PC-3 (cell line): ENCODE data around the gene JADE1. TPM values are rescaled to one million over a fixed set of nuclear protein-coding genes. Genes with fewer than 3 reads are reported as not detected.

ENCODE experiments used
- ATAC-seq: fragments of 200-7000 bp; cut with Tn5 transposase; 2 replicates; pipeline ENCODE4 v1.9.1; 2020; ENCODE audit warnings: mild to moderate bottlenecking, moderate library complexity
- BruUV-seq: library from RNA; stranded (reverse); fragments of 400-500 nt; replicated peaks from 2 replicates; lab custom pipeline; 2021; lab: Mats Ljungman, UMichigan
- CTCF ChIA-PET: fragments of 300-600 bp; sonication (Branson Sonifier 250); formaldehyde crosslinking; loops from one replicate; lab custom pipeline; 2022; ENCODE audit warnings: antibody characterized with exemption; lab: Charles Lee
- POLR2A ChIA-PET: fragments of 300-600 bp; sonication (Branson Sonifier 250); formaldehyde crosslinking; loops from one replicate; lab custom pipeline; 2022; ENCODE audit warnings: antibody characterized with exemption; ENCODE audit not compliant: unreplicated experiment; lab: Charles Lee
- DNase-seq: peaks from one replicate; pipeline ENCODE4 v3.0.0-alpha.2; 2015
- H2AFZ ChIP-seq: fragments of 300-600 bp; sonication (generic); 2 replicates; pipeline ENCODE4 v1.6.0; 2016; ENCODE audit warnings: antibody characterized with exemption, low read length
- H3F3A ChIP-seq: fragments of 300-600 bp; sonication (generic); one replicate; pipeline ENCODE4 v1.6.0; 2017; ENCODE audit warnings: antibody characterized with exemption, low read length, control low read depth, mild to moderate bottlenecking; ENCODE audit not compliant: unreplicated experiment
- H3K27ac ChIP-seq: fragments of 300-600 bp; sonication (generic); 2 replicates; pipeline ENCODE4 v1.5.1; 2016; ENCODE audit warnings: mild to moderate bottlenecking, low read length
- H3K27me3 ChIP-seq: fragments of 300-600 bp; sonication (generic); 2 replicates; pipeline ENCODE4 v1.6.1; 2016; ENCODE audit warnings: low read length, mixed read lengths
- H3K36me3 ChIP-seq: fragments of 300-600 bp; sonication (generic); 2 replicates; pipeline ENCODE4 v1.6.1; 2016; ENCODE audit warnings: low read depth, mixed run types, low read length, mixed read lengths
- H3K4me1 ChIP-seq: fragments of 300-600 bp; sonication (generic); 2 replicates; pipeline ENCODE4 v1.5.1; 2016; ENCODE audit warnings: low read length; ENCODE audit not compliant: insufficient read depth
- H3K4me2 ChIP-seq: fragments of 300-600 bp; sonication (generic); 2 replicates; pipeline ENCODE4 v1.6.0; 2016; ENCODE audit warnings: low read length
- H3K4me3 ChIP-seq: fragments of 300-600 bp; sonication (generic); 2 replicates; pipeline ENCODE4 v1.5.1; 2016; ENCODE audit warnings: mild to moderate bottlenecking, low read length, mixed read lengths
- H3K79me2 ChIP-seq: fragments of 300-600 bp; sonication (generic); 2 replicates; pipeline ENCODE4 v1.6.1; 2017; ENCODE audit warnings: low read length, mixed read lengths
- H3K9ac ChIP-seq: fragments of 300-600 bp; sonication (generic); 2 replicates; pipeline ENCODE4 v1.6.0; 2016; ENCODE audit warnings: mild to moderate bottlenecking, low read length
- H3K9me2 ChIP-seq: fragments of 300-600 bp; sonication (generic); replicated peaks from 2 replicates; pipeline ENCODE4 v1.6.1; 2016; ENCODE audit warnings: mixed run types, low read length, mixed read lengths
- H3K9me3 ChIP-seq: fragments of 300-600 bp; sonication (generic); 2 replicates; pipeline ENCODE4 v1.6.1; 2016; ENCODE audit warnings: low read length, mixed read lengths
- H4K20me1 ChIP-seq: fragments of 300-600 bp; sonication (generic); 2 replicates; pipeline ENCODE4 v1.6.1; 2016; ENCODE audit warnings: low read length, mixed read lengths
- CTCF ChIP-seq: fragments of 300-600 bp; sonication (generic); conservative IDR thresholded peaks from 2 replicates; pipeline ENCODE4 v1.5.1; 2017; ENCODE audit warnings: antibody characterized with exemption, low read depth, mild to moderate bottlenecking, low read length
- EZH2 ChIP-seq: fragments of 300-600 bp; sonication (generic); IDR thresholded peaks from one replicate; pipeline ENCODE4 v1.6.1; 2017; ENCODE audit warnings: antibody characterized with exemption, mild to moderate bottlenecking, low read length; ENCODE audit not compliant: unreplicated experiment
- EZH2phosphoT487 ChIP-seq: fragments of 300-600 bp; sonication (generic); IDR thresholded peaks from 2 replicates; pipeline ENCODE4 v1.6.1; 2018; ENCODE audit warnings: mild to moderate bottlenecking, antibody characterized with exemption, low read length, borderline replicate concordance
- intact Hi-C: fragments of 100-400 bp; cut with micrococcal nuclease; formaldehyde crosslinking; loops from 2 replicates; pipeline ENCODE4 v1.9.0; 2023
- total RNA-seq: library from RNA; depleted of rRNA; stranded (reverse); fragments of >200 nt; gene quantifications from 2 replicates; pipeline ENCODE4 v1.2.3, GENCODE V29; 2014

JADE1 gene
- total RNA-seq, 1 experiment from 2014 or later, result 10.8 TPM

GRCh38 chr4:128827296-128827695 lies 17.8 kb downstream of the JADE1 start:
- intact Hi-C loops, result no loop called here
- H3K4me3 ChIP-seq, result no peak overlapping the region
- no peaks in the 10 kb centered on the region for H4K20me1 ChIP-seq
- DNase-seq (no peak), ATAC-seq (no peak)
- peaks cover 87% of the 10 kb centered on the region for H3K79me2 ChIP-seq
- ChIA-PET CTCF (no interaction called here), POLR2A (no interaction called here)
- H3K9ac ChIP-seq, result no peak overlapping the region
- TF ChIP-seq EZH2phosphoT487 (no peak), CTCF (no peak), EZH2 (no peak)
- no peak overlapping the region for H3K27ac ChIP-seq
- no peak overlapping the region for H3K4me2 ChIP-seq
- H3K9me2 ChIP-seq, result no peaks in the 10 kb centered on the region
- H3K27me3 ChIP-seq, result no peaks in the 10 kb centered on the region
- peaks cover 5% of the 10 kb centered on the region for H3F3A ChIP-seq
- no TSS peak for BruUV-seq
- H3K4me1 ChIP-seq, result peaks cover 28% of the 10 kb centered on the region
- no peak overlapping the region for H2AFZ ChIP-seq
- H3K9me3 ChIP-seq, result no peaks in the 10 kb centered on the region
- H3K36me3 ChIP-seq, result no peaks in the 10 kb centered on the region; the same call in 1 of the 2 replicates

GRCh38 chr4:128830906-128831503 lies 21.5 kb downstream of the JADE1 start:
- Histone ChIP-seq H3K36me3 (no peaks in the 10 kb centered on the region; the same call in 1 of the 2 replicates), H3K79me2 (peaks cover 70% of the 10 kb centered on the region), H3K4me2 (no peak overlapping the region), H3K4me1 (no peaks in the 10 kb centered on the region), H3K27ac (no peak overlapping the region), H3K9me2 (no peaks in the 10 kb centered on the region), H3K4me3 (no peak overlapping the region), H3F3A (no peaks in the 10 kb centered on the region), H3K9ac (no peak overlapping the region), H2AFZ (no peak overlapping the region), H4K20me1 (no peaks in the 10 kb centered on the region), H3K27me3 (no peaks in the 10 kb centered on the region), H3K9me3 (no peaks in the 10 kb centered on the region)
- no TSS peak for BruUV-seq
- intact Hi-C loops, result no loop called here
- POLR2A ChIA-PET, result no interaction called here
- TF ChIP-seq EZH2, result no peak
- TF ChIP-seq CTCF, result no peak
- no peak for TF ChIP-seq EZH2phosphoT487
- CTCF ChIA-PET, result no interaction called here
- DNase-seq, result no peak
- no peak for ATAC-seq

- no peak for DNase-seq
- Histone ChIP-seq H3K27ac (no peak overlapping the region), H3K4me1 (no peaks in the 10 kb centered on the region), H3K9ac (no peak overlapping the region), H3K36me3 (no peaks in the 10 kb centered on the region; the same call in 1 of the 2 replicates), H3K79me2 (peaks cover 67% of the 10 kb centered on the region), H3F3A (no peaks in the 10 kb centered on the region), H3K4me3 (no peak overlapping the region), H4K20me1 (no peaks in the 10 kb centered on the region), H3K9me2 (no peaks in the 10 kb centered on the region), H3K9me3 (no peaks in the 10 kb centered on the region), H2AFZ (no peak overlapping the region), H3K4me2 (no peak overlapping the region), H3K27me3 (no peaks in the 10 kb centered on the region)
- intact Hi-C loops, result no loop called here
- POLR2A ChIA-PET, result no interaction called here
- no peak for ATAC-seq
- BruUV-seq, result no TSS peak
- CTCF ChIA-PET, result no interaction called here
- TF ChIP-seq CTCF (no peak), EZH2 (no peak), EZH2phosphoT487 (no peak)
Observed at GRCh38 chr4:128831531-128832242, 22.2 kb downstream of the JADE1 start.
